Measurements from ENCODE around the gene ORC3.

ORC3 gene

DNA sequence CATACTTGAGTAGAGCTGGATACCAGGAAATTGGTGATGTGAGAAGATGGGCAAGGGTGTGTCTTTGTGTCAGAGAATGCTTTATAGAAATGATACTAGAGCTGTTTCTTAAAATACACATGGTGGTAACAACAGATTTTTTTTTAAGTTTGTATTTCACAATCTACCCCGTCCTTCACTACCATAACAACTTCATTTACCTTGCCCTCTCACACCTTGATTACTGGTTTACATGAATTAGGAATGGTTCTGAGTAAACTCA is 45.5 kb upstream of the ORC3 start:
- H3K4me1 ChIP-seq = peaks cover 0 to 8% (median 0%) of the 10 kb centered on the region in 4 donors
- no peak for DNase-seq
- intact Hi-C loops (cut with DNase I; ENCODE audit: low total_unique reads) = no loop called here
- TF ChIP-seq, protein P1, sequence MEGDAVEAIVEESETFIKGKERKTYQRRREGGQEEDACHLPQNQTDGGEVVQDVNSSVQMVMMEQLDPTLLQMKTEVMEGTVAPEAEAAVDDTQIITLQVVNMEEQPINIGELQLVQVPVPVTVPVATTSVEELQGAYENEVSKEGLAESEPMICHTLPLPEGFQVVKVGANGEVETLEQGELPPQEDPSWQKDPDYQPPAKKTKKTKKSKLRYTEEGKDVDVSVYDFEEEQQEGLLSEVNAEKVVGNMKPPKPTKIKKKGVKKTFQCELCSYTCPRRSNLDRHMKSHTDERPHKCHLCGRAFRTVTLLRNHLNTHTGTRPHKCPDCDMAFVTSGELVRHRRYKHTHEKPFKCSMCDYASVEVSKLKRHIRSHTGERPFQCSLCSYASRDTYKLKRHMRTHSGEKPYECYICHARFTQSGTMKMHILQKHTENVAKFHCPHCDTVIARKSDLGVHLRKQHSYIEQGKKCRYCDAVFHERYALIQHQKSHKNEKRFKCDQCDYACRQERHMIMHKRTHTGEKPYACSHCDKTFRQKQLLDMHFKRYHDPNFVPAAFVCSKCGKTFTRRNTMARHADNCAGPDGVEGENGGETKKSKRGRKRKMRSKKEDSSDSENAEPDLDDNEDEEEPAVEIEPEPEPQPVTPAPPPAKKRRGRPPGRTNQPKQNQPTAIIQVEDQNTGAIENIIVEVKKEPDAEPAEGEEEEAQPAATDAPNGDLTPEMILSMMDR (IDR thresholded peaks at IDR 0.05) = no peak
- H3K9me3 ChIP-seq = no peaks in the 10 kb centered on the region
- no peaks in the 10 kb centered on the region for H3K27me3 ChIP-seq
- peaks cover 28 to 67% (median 32%) of the 10 kb centered on the region in 3 donors for H3K36me3 ChIP-seq
- H3K27ac ChIP-seq = no peak overlapping the region
- no peak overlapping the region for H3K4me3 ChIP-seq

DNA sequence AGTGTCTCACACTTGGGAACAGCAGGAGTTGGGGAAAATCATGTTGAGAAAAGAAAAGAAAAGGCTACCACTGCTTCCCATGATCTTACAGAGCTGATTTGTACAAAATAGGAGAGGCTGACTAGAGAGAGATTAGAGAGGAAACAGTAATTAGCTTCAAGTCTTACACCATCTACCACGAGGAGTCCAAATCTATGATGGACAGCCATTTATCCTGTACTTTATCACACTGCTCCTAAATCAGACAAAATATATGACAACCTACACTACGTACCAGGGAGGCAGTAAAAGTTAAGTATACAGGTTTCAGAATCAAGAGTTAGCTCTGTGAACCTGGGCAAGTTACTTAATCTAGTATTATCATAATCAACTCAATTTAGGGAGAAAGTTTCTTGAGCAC is 38.1 kb upstream of the ORC3 start:
- Histone ChIP-seq H3K27ac (no peak overlapping the region), H3K4me3 (no peak overlapping the region), H3K9me3 (no peaks in the 10 kb centered on the region), H3K27me3 (no peaks in the 10 kb centered on the region), H3K4me1 (no peaks in the 10 kb centered on the region), H3K36me3 (peaks cover 17 to 31% (median 20%) of the 10 kb centered on the region in 3 donors)
- intact Hi-C loops (cut with DNase I; ENCODE audit: low total_unique reads) = no loop called here
- no peak for DNase-seq
- TF ChIP-seq, protein P1 (IDR thresholded peaks at IDR 0.05) = no peak

DNA sequence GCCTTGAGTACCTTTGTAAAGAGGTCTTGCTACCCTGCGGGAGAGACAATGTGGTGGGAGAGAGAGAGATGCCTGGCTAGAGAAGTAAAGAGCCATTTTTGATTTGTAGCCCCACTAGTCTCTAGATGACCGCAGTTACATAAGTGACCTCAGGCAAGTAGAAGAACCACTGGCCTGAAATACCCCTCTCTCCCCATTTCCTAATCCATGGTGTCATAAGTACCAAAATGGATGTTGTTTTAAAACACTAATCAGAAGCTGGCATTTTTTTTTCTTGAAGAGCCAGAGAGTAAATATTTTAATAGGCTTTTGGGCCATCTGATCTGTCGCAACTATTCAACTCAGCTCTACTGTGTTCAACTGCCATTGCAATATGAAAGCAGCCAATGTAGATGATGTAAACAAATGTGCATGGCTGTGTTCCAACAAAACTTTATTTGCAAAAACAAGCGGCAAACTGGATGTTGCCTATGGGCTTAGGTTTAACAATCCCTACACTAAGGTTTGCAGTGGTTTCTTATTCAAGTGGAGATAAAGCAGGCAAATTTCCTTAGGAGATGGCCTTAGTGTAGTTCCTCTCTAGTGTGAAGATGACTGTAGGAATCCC is 36.7 kb upstream of the ORC3 start:
- Histone ChIP-seq H3K4me3 (no peak overlapping the region), H3K27ac (no peak overlapping the region), H3K4me1 (no peaks in the 10 kb centered on the region), H3K9me3 (no peaks in the 10 kb centered on the region), H3K27me3 (no peaks in the 10 kb centered on the region), H3K36me3 (peaks cover 10 to 32% (median 32%) of the 10 kb centered on the region in 3 donors)
- TF ChIP-seq, protein P1 (IDR thresholded peaks at IDR 0.05) = no peak
- DNase-seq = no peak
- intact Hi-C loops (cut with DNase I; ENCODE audit: low total_unique reads) = no loop called here

DNA sequence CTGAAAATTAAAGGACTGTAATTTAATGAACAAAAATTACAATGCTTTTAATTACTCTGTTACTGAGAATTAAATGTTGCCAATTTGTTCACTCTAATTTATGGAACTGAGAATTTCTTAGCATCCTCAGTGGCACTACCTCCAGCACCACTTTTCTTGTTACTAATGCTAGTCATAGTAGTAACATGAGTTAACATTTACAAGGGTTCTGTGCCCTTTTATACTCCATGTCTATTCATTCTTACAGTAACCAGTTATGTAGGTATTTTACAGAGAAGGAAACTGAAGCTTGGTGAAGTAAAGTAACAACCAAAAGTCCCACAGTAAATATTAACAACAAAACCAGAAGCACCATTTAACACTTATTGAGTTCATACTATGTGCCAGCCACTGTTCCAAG is 34.4 kb upstream of the ORC3 start:
- Histone ChIP-seq H3K27ac (no peak overlapping the region), H3K4me3 (no peak overlapping the region), H3K9me3 (no peaks in the 10 kb centered on the region), H3K27me3 (no peaks in the 10 kb centered on the region), H3K36me3 (peaks cover 18 to 45% (median 35%) of the 10 kb centered on the region in 3 donors), H3K4me1 (no peaks in the 10 kb centered on the region)
- intact Hi-C loops (cut with DNase I; ENCODE audit: low total_unique reads) = no loop called here
- DNase-seq = no peak
- TF ChIP-seq, protein P1 (IDR thresholded peaks at IDR 0.05) = no peak

DNA sequence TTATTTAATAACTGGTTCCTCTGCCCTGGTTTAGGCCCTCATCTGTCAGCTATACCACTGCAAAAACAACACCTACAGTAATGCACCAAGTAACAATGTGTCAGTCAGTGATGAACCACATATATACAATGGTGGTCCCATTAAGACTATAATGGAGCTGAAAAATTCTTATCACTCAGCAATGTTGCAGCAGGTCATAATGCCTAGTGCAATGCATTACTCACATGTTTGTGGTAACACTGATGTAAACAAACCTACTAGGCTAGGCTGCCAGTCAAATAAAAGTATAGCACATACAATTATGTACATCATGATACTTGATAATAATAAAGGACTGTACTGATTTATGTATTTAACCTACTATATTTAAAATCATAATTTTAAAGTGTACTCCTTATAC is 31.5 kb upstream of the ORC3 start:
- TF ChIP-seq, protein P1 (IDR thresholded peaks at IDR 0.05) = no peak
- peaks cover 45 to 71% (median 60%) of the 10 kb centered on the region in 3 donors for H3K36me3 ChIP-seq
- DNase-seq = no peak

DNA sequence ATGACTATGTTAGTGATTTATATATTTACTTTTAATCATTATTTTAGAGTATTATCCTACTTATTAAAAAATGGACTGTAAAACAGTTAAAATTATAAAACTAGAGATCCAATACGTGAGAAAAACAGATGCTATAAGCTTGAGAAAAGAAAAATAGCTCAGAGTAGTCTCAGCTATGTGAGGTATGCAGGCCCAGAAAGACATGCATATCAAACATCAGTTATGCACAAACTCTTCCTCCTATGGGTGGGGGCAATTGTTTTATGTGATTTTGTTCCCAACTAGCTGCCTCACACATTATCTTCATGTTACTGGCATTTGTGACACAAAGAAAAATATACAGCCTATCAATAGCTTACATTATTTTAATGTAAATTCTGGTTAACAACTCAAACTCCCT is 28.9 kb upstream of the ORC3 start:
- Histone ChIP-seq H3K9me3 (no peaks in the 10 kb centered on the region), H3K27me3 (no peaks in the 10 kb centered on the region), H3K4me1 (no peaks in the 10 kb centered on the region), H3K4me3 (no peak overlapping the region), H3K36me3 (peaks cover 40 to 60% (median 52%) of the 10 kb centered on the region in 3 donors), H3K27ac (no peak overlapping the region)
- TF ChIP-seq, protein P1 (IDR thresholded peaks at IDR 0.05) = no peak
- DNase-seq = no peak
- intact Hi-C loops (cut with DNase I; ENCODE audit: low total_unique reads) = no loop called here

More for the DNA sequence above, 31.5 kb upstream of the ORC3 start:
- Histone ChIP-seq H3K4me3 (no peak overlapping the region), H3K27ac (no peak overlapping the region), H3K4me1 (no peaks in the 10 kb centered on the region), H3K27me3 (no peaks in the 10 kb centered on the region), H3K9me3 (no peaks in the 10 kb centered on the region)
- intact Hi-C loops (cut with DNase I; ENCODE audit: low total_unique reads) = no loop called here
